ENCODE data around the gene SMCHD1.

The SMCHD1 gene

DNA sequence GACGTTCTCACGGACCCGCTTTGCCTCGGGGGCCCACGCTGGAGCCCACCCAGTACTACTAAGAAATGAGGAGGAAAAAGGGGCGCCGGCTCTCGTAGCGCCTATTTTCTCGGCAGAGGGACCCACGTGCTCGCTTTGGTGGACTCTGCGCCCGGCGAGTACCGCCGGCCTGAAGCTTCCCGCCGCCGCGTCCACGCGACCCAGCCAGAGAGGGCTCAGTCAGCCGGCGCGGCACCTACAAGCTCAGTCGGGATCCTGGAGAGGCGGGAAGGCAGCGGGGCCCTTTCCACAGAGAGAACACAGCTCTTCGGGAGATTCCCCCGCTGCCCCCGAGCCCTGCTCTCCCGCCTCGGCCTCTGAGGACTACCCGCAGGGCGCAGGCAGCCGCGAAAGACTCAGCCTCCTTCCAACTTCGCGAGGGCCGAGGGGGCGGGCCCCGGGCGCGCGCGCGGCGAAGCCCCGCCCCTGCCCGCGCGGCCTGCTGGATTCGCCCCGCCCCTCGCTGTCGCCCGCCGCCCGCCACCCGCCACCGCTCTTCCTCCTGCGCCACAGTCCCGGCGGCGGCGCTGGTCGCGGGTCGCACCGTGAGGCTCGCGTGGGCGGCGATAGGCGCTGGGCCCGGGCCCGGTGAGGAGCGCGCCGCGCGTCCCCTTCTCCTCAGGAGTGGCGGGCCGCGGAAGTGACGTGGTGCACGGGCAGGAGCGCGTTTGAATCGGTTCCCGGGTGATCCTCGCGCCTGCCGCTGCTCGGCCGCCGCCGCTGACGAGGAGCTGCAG is at the start of gene SMCHD1:
Gene SMCHD1, plus strand, starts transcription at position 549 of the 776 bp plus-strand sequence. CDS start 350 bp downstream, outside the sequence.
- DNase-seq (ENCODE audit: low spot score): peak; percentile 94

- DNase-seq (ENCODE audit: low spot score): no peak
Measured at GRCh38 chr18:2606335-2606734, 49.2 kb upstream of the SMCHD1 start.

GRCh38 chr18:2609604-2610003 is 45.9 kb upstream of the SMCHD1 start:
- no peak for DNase-seq (ENCODE audit: low spot score)

DNA sequence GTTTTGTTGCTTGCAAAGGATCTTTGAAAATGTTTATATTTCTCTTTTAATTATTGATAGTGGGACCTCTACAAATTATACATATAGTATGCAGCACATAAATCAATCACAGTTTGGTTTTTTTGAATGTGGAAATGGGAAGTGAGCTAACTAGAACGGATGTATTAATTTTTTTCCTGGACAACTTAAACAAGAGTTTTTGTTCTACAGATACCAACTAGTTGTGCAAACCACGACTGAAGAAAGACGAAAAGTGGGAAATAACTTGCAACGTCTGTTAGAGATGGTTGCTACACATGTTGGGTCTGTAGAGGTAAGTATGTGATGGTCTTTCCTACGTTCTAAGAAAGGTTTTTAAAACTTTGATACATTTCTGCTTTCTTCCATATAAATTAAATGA is 45.0 kb upstream of the SMCHD1 start:
- DNase-seq (ENCODE audit: low spot score): no peak

- DNase-seq (ENCODE audit: low spot score): no peak
Measured at GRCh38 chr18:2612996-2613395, 42.5 kb upstream of the SMCHD1 start.

DNA sequence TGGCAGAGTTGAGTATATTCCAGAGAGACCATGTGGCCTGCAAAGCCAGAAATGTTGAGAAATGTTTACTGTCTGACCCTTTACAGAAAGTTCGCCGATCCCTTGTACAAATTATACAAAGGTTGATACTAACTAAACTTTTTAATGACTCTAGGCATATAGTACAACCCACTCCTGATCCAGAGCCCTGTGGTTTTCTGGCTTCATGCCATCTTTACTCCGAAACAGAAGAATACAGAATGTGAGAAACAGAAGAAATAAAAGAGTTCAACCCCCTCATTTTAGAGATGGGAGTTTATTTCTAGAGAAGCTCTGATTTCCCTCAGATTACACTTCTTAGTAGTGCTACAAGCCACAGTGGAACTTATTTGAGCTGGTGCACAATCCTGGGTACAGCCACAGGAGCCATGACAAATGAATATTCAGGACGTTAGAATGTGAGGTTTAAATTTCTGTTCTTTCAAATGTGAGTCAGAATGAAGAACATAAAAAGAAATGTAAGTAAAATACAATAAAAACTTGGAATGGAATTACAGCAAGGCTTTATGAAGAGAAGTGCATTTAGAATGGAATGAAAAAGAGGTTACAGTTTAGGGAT is 38.0 kb upstream of the SMCHD1 start:
- DNase-seq (ENCODE audit: low spot score): no peak

- no peak for DNase-seq (ENCODE audit: low spot score)
Measured at GRCh38 chr18:2618009-2618408, 37.5 kb upstream of the SMCHD1 start.

DNA sequence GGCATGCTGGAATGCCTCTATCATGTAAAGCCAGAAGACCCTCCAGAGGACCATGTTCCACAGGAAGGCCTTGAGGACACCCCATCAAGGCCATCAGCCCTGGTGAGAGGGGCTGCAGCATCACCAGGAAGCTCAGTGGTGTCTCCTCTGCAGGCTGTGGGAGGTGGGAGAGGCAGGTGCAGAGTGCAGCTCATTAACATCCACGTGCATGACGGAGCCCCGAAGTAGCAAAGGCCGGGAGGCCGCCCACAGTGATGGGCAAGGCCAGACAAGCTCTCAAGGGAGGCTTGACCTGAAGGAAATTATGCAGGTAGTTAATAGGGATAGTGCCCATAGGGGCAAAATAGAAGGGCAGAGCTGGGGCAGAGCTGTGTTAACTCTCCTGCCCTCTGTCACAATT is 30.3 kb upstream of the SMCHD1 start:
- no peak for DNase-seq (ENCODE audit: low spot score)

- no peak for DNase-seq (ENCODE audit: low spot score)
Measured at GRCh38 chr18:2627821-2628276, 27.7 kb upstream of the SMCHD1 start.

DNA sequence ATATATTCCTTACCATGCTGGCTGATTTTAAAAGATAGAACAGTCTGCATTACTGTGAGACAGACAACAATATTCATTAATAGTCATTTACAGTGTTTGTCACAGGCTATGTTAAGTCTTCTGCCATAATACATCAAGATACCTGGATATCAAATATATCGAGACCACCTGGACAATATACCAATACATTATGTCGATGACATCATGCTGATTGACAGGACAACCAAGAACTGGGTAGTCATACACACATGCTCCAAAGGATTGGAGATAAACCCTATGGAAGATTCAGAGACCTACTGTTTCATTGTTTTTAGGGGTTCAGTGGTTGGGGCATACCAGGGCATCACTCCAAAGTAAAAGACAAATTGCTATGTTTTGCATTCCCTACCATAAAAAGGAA is 26.5 kb upstream of the SMCHD1 start:
- no peak for DNase-seq (ENCODE audit: low spot score)

DNA sequence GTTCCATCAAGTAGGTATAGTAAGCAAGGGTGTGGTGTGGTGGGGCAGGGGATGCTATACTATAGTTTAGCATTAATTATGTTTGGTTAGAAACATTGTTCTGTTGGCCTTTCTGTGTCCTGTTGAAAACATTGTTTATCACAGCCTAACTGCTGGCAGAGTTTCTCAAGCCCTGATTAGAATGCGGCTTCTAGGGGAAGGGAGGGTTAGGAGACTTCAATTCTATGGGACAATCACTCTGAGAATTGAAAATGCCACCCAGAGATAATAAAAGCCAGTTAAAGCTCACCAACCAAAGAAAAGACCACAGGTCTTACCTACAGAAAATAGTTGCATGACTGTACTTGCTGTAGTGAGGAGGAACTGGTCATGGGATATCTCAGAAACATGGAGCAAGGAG is 19.9 kb upstream of the SMCHD1 start:
- no peak for DNase-seq (ENCODE audit: low spot score)

DNA sequence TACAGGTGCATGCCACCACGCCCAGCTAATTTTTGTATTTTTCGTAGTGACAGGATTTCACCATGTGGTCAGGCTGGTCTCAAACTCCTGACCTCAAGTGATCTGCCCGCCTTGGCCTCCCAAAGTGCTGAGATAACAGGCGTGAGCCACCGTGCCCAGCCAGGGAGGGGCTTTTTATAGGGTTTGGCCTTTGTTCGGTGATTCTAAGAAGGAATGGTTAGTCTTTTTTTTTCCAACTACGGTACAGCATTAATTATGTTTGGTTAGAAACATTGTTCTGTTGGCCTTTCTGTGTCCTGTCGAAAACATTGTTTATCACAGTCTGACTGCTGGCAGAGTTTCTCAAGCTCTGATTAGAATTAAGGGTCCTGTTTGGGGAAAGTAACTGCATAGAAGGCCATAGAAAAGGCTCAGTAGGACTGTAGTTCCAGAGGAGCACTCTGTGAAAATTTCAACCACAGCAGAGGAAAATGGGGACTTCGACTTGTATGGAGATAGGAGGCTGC is 19.3 kb upstream of the SMCHD1 start:
- no peak for DNase-seq (ENCODE audit: low spot score)

DNA sequence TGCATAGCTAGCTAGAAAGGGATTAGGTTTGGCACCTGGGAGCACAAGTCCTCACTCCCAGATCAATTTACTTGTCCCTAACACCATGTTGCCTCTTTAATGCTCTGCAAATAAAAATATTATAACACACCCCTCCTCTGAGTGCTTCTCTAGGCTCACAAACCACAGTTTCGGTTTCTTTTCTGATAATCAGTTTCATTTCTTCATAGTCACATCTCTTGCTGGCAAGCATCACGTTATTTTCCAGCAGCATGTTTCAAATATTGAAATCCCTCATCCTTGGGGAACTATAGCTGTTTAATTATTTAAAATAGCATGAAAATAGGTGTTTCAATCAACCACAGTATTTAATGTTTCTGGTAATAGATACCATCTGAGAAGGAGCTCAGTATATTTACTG is 13.9 kb upstream of the SMCHD1 start:
- DNase-seq (ENCODE audit: low spot score): no peak

DNA sequence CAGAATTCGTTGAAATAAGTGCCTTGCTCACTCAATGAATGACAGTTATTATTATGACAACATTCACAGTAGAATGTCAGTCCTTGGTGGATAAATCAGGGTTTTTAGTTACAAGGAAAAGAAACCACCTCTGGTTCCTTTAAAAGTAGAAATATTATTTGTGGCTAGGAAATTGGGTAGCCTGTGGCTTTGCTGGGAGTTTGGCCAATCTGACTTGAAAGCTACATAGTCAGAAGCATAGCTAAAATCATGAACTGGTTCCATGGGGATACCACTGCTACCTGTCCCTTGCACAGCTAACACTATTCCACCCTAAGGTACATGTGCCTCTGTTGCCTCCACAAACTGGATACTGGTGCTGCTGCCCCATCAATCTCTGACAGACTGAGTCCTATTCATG is 12.8 kb upstream of the SMCHD1 start:
- DNase-seq (ENCODE audit: low spot score): no peak

- DNase-seq (ENCODE audit: low spot score): no peak
Measured at GRCh38 chr18:2644535-2644934, 11.0 kb upstream of the SMCHD1 start.

GRCh38 chr18:2651981-2652380 is 3.5 kb upstream of the SMCHD1 start:
- DNase-seq (ENCODE audit: low spot score): no peak

GRCh38 chr18:2653467-2653866 is 2.1 kb upstream of the SMCHD1 start:
- DNase-seq (ENCODE audit: low spot score): no peak

DNA sequence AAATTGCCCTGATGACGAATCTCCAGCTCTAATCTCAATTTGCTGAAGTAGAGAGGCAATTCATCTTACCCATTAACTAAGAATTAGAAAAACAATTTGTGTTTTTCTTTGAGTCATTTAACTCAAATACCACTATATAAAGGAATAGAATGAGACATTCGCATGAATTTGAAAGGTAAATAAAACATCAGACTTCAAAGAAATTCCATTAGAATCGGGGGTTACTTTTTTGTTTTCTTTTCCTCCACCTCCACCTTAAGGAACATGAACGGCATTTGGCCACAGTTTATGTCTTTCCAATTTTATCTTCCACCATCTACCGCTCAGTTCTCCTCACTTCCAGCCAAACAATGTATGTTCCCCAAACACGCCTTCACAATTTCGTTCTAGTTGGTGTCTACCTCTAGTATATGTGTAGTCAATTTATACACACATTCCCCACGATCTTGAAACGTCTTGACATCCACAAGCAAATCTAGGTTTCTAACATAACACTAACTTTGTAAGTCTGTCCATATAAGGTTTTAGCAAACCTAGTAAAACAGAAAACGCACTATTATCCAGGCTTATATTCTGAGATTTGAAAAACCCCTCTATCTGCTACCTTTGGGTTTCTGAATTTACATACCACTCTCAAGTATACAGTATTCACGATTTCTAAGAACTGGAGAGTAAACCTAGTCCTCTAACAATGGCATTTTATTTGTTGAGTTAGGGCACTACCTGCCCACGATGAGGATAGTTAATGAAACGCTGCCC is 1.2 kb upstream of the SMCHD1 start:
- DNase-seq (ENCODE audit: low spot score): no peak

DNA sequence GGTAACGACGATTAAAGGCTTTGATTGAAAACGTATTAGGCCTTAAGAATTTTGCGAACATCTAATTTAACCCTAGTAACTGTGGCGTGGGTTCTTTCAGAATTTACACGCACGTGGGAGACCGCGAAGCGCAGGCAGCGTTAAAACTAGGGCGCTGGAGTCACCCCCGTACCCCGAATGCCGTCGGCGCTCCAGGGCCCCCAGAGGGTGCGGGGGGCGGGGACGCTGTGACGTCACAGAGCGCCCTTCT is 673 bp upstream of the SMCHD1 start:
- peak; percentile 58 for DNase-seq (ENCODE audit: low spot score)

DNA sequence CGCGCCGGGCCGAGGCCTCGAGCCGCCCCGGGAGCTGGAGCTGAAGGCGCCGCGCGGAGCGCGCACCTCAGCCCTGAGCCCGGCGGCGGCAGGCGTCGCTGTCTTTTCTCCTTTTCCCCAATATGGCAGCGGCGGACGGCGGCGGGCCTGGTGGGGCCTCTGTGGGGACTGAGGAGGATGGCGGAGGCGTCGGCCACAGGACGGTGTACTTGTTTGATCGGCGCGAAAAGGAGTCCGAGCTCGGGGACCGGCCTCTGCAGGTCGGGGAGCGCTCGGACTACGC is 369 bp downstream of the SMCHD1 start:
- no peak for DNase-seq (ENCODE audit: low spot score)

DNA sequence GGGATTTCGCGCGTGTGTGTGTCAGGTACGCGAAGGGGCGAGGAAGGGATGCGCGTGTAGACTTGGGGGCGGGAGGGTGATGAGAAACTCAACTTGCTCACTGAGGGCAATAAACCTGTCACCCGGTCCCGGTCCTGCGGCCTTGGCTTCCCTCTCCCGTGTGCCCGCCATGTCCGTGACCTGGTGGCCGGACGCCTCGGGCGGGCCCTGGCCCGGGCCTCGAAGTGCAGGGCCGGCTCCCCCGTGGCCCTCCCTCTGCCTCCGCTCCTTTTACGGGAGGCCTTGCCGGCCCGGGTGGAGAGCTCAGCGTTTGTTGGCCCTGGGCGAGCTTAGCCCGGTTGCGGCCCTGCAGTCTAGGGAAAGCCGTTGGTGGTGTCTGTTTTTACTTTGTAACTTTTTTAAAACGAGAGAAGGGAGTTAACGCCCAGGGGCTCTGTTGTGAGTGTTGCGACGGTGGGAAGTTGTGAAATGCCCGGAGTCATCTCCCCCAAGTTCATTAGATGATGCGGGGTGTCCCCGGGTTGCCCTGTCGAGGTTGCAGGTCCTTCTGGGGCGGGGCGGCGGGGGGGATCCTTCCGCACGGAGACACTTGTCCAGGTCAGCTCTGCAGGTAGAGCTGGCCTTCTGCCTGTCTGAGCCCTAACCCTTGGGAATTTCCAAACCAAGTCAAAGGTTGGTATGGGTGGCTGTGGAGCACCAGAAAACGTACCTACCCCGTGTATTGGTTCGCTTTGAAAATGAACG is 883 bp downstream of the SMCHD1 start:
- DNase-seq (ENCODE audit: low spot score): peak; percentile 73

- no peak for DNase-seq (ENCODE audit: low spot score)
Measured at GRCh38 chr18:2656981-2657512, 1.5 kb downstream of the SMCHD1 start.

Data from AG20443 (cell line).